Cerebellar nuclear complex (tissue), 1 donor: ENCODE measurements around the gene LRRC58.
"Not testable (repeated sequence)": the region's sequence is repeated elsewhere in the genome, so short reads cannot be mapped to it uniquely, and the experiment has no call there.

ENCODE experiments used
- DNase-seq, 2 experiments: peaks; one replicate each; lab custom pipeline; 2025; lab: John Stamatoyannopoulos, UW

The LRRC58 gene

GRCh38 chr3:120348991-120349854 is at the start of gene LRRC58:
Gene LRRC58 (minus strand): TSS chr3:120349354. CDS start chr3:120349243, 111 bp downstream.
- DNase-seq = peak in 1 of 2 experiments; percentile 29

- no peak for DNase-seq
Observed at GRCh38 chr3:120396469-120396868, 47.3 kb upstream of the LRRC58 start.

GRCh38 chr3:120394347-120394746 is 45.2 kb upstream of the LRRC58 start:
- no peak for DNase-seq

- DNase-seq = no peak
Observed at GRCh38 chr3:120393761-120394160, 44.6 kb upstream of the LRRC58 start.

GRCh38 chr3:120393243-120393642 is 44.1 kb upstream of the LRRC58 start:
- no peak for DNase-seq

- DNase-seq = no peak
Observed at GRCh38 chr3:120382941-120383447, 33.8 kb upstream of the LRRC58 start.

GRCh38 chr3:120381503-120381902 is 32.3 kb upstream of the LRRC58 start:
- no peak for DNase-seq

GRCh38 chr3:120377948-120378347 is 28.8 kb upstream of the LRRC58 start:
- not testable (repeated sequence) for DNase-seq

- DNase-seq = no peak
Observed at GRCh38 chr3:120370463-120370862, 21.3 kb upstream of the LRRC58 start.

GRCh38 chr3:120369037-120369467 is 19.9 kb upstream of the LRRC58 start:
- no peak for DNase-seq

GRCh38 chr3:120368172-120368571 is 19.0 kb upstream of the LRRC58 start:
- DNase-seq = no peak

- DNase-seq = no peak
Observed at GRCh38 chr3:120364821-120365220, 15.7 kb upstream of the LRRC58 start.

- DNase-seq = no peak
Observed at GRCh38 chr3:120364101-120364500, 14.9 kb upstream of the LRRC58 start.

GRCh38 chr3:120357807-120358206 is 8.7 kb upstream of the LRRC58 start:
- no peak for DNase-seq

GRCh38 chr3:120355486-120355885 is 6.3 kb upstream of the LRRC58 start:
- DNase-seq = no peak

GRCh38 chr3:120353463-120353862 is 4.3 kb upstream of the LRRC58 start:
- no peak for DNase-seq

GRCh38 chr3:120352017-120352416 is 2.9 kb upstream of the LRRC58 start:
- DNase-seq = no peak

GRCh38 chr3:120350401-120350941 is 1.3 kb upstream of the LRRC58 start:
- DNase-seq = no peak

GRCh38 chr3:120349855-120350125 is 636 bp upstream of the LRRC58 start:
- no peak for DNase-seq

- DNase-seq = no peak
Observed at GRCh38 chr3:120348065-120348990, 826 bp downstream of the LRRC58 start.

- no peak for DNase-seq
Observed at GRCh38 chr3:120344349-120344748, 4.8 kb downstream of the LRRC58 start.

- no peak for DNase-seq
Observed at GRCh38 chr3:120341658-120342346, 7.4 kb downstream of the LRRC58 start.
